OCI-LY7 (cell line): ENCODE measurements around the gene DOLK. TPM values are rescaled to one million over a fixed set of nuclear protein-coding genes. Genes with fewer than 3 reads are reported as not detected.

Experiments
- BruUV-seq: library from RNA; stranded (reverse); fragments of 400-500 nt; replicated peaks from 2 replicates; lab custom pipeline; 2021; lab: Mats Ljungman, UMichigan
- CTCF ChIA-PET: fragments of 300-600 bp; sonication (Branson Sonifier 250); formaldehyde crosslinking; loops from one replicate; lab custom pipeline; 2022; ENCODE audit warnings: antibody characterized with exemption; ENCODE audit not compliant: unreplicated experiment; lab: Charles Lee
- POLR2A ChIA-PET: fragments of 300-600 bp; sonication (Branson Sonifier 250); formaldehyde crosslinking; loops from one replicate; lab custom pipeline; 2022; ENCODE audit warnings: antibody characterized with exemption; lab: Charles Lee
- DNase-seq: peaks from one replicate; pipeline ENCODE4 v3.0.0-alpha.2; 2015; ENCODE audit warnings: low spot score
- H2AFZ ChIP-seq: fragments of 200-600 bp; sonication (generic), shearing (Covaris generic); 2 replicates; pipeline ENCODE4 v1.6.1; 2014; ENCODE audit warnings: mild to moderate bottlenecking, antibody characterized with exemption, low read length, moderate library complexity
- H3K27ac ChIP-seq: fragments of 200-600 bp; sonication (generic); 2 replicates; pipeline ENCODE4 v1.5.1; 2014; ENCODE audit warnings: mixed run types, low read depth, mild to moderate bottlenecking, moderate library complexity, low read length, inconsistent platforms; ENCODE audit not compliant: poor library complexity, severe bottlenecking
- H3K36me3 ChIP-seq: fragments of 200-600 bp; sonication (generic); 2 replicates; pipeline ENCODE4 v1.6.1; 2014; ENCODE audit warnings: mild to moderate bottlenecking, antibody characterized with exemption, low read length, moderate library complexity, mixed read lengths; ENCODE audit not compliant: insufficient read depth
- H3K4me1 ChIP-seq: fragments of 200-600 bp; sonication (generic); 2 replicates; pipeline ENCODE4 v1.5.1; 2014; ENCODE audit warnings: mild to moderate bottlenecking, low read length; ENCODE audit not compliant: insufficient read depth, poor library complexity, severe bottlenecking
- H3K4me2 ChIP-seq: fragments of 200-600 bp; sonication (generic); 2 replicates; pipeline ENCODE4 v1.6.1; 2014; ENCODE audit warnings: mild to moderate bottlenecking, low read length
- H3K4me3 ChIP-seq: fragments of 200-600 bp; sonication (generic); 2 replicates; pipeline ENCODE4 v1.5.1; 2014; ENCODE audit warnings: mild to moderate bottlenecking, low read depth, low read length; ENCODE audit not compliant: poor library complexity, severe bottlenecking
- H3K79me2 ChIP-seq: fragments of 200-600 bp; sonication (generic); 2 replicates; pipeline ENCODE4 v1.6.1; 2016; ENCODE audit warnings: low read depth, mild to moderate bottlenecking, low read length, moderate library complexity, mixed read lengths; ENCODE audit not compliant: insufficient read depth
- H3K9me2 ChIP-seq: fragments of 200-600 bp; sonication (generic); 2 replicates; pipeline ENCODE4 v1.6.1; 2016; ENCODE audit warnings: mild to moderate bottlenecking, low read length, mixed read lengths; ENCODE audit not compliant: insufficient read depth
- H3K9me3 ChIP-seq: fragments of 200-600 bp; sonication (generic); 2 replicates; pipeline ENCODE4 v1.6.1; 2014; ENCODE audit warnings: mild to moderate bottlenecking, mixed run types, low read length, mixed read lengths
- H4K20me1 ChIP-seq: fragments of 200-600 bp; sonication (generic); 2 replicates; pipeline ENCODE4 v1.6.1; 2014; ENCODE audit warnings: mild to moderate bottlenecking, antibody characterized with exemption, low read length, moderate library complexity, mixed read lengths; ENCODE audit not compliant: insufficient read depth
- EZH2phosphoT487 ChIP-seq: fragments of 200-600 bp; sonication (generic); IDR thresholded peaks from 2 replicates; pipeline ENCODE4 v1.6.1; 2018; ENCODE audit warnings: low read depth, borderline replicate concordance, mild to moderate bottlenecking, mixed run types, antibody characterized with exemption, low read length, moderate library complexity, mixed read lengths
- intact Hi-C: fragments of 100-400 bp; cut with micrococcal nuclease; formaldehyde crosslinking; loops from one replicate; pipeline ENCODE4 v1.10.0; 2022; ENCODE audit not compliant: unreplicated experiment
- total RNA-seq, 2 experiments: library from RNA; depleted of rRNA in 1 of 2; stranded (reverse); fragments of >200 nt in 1 of 2; shearing (Covaris generic) in 1 of 2; gene quantifications; 2 replicates each; pipeline ENCODE4 v1.2.3, GENCODE V29; 2014 to 2022
- TF ChIP-seq, protein P1 (sequence below): fragments of 200-600 bp; sonication (generic); conservative IDR thresholded peaks from 2 replicates; pipeline ENCODE4 v1.5.1; 2014; ENCODE audit warnings: mild to moderate bottlenecking, antibody characterized with exemption, low read length, moderate library complexity, mixed read lengths

The DOLK gene
- total RNA-seq, 2 experiments from 2014 or later: 5.1 to 9.6 TPM

DNA sequence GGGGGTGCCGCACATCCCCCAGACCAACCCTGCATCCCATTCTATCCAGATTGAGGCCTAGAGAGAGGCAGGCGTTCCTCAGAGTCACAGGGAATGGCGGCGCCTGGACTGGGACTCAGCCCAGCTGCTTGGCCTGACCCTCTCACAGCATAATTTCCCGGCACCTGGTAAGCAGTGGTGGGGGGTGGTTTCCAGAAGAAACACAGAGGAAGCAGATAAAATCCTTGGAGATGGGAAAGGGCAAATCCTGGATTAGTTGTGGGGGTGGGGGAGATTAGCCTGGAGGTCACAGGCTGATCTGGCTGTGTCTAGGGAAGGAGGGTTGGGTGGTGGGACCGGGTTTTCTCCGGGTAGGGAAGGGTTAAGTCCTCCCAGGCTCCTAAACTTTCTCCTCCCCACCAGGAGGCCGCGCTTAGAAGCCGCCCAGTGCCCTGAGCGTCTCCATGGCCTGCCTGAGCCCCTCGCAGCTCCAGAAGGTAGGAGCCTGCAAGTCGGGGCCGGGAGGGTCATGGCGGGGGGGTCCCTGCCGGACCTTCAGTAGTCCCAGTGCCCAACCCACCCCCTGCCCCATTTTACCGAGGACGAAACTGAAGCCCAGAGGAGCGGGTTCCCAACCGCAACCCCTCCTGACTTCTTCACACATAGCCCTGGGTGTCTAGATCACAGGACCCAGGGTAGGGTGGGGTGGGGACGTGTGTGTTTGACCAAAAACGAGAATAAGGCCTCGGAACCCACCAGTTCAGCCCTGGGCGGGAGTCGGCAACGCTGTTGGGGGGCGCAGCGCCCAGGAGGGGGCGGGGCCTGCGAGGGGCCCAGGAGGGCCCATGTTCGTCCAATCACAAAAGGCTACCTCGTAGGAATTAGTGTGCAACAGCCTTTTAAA is 25.3 kb downstream of the DOLK start:
- Histone ChIP-seq H3K4me1 (peaks cover 37% of the 10 kb centered on the region), H2AFZ (peak overlapping the region; percentile 37), H3K4me3 (peak overlapping the region; percentile 79), H3K36me3 (peaks cover 30% of the 10 kb centered on the region; the same call in 1 of the 2 replicates), H4K20me1 (no peaks in the 10 kb centered on the region), H3K27ac (peak overlapping the region; percentile 98), H3K9me3 (no peaks in the 10 kb centered on the region), H3K4me2 (peak overlapping the region; percentile 97), H3K79me2 (peaks cover 5% of the 10 kb centered on the region; the same call in 1 of the 2 replicates), H3K9me2 (no peaks in the 10 kb centered on the region)
- POLR2A ChIA-PET: interaction anchor here (0.6 to 2.2 kb wide), 10 partner anchors 41 to 772 kb away, joined by 3 to 10 read pairs (median 4); partner anchors contain the start of genes KYAT1 and LRRC8A
- intact Hi-C loops: loop anchor here (1.0 to 10.0 kb wide), 4 partner anchors 20 to 370 kb away; partner anchors contain the start of genes SPTAN1 and ZDHHC12
- TF ChIP-seq, protein P1, sequence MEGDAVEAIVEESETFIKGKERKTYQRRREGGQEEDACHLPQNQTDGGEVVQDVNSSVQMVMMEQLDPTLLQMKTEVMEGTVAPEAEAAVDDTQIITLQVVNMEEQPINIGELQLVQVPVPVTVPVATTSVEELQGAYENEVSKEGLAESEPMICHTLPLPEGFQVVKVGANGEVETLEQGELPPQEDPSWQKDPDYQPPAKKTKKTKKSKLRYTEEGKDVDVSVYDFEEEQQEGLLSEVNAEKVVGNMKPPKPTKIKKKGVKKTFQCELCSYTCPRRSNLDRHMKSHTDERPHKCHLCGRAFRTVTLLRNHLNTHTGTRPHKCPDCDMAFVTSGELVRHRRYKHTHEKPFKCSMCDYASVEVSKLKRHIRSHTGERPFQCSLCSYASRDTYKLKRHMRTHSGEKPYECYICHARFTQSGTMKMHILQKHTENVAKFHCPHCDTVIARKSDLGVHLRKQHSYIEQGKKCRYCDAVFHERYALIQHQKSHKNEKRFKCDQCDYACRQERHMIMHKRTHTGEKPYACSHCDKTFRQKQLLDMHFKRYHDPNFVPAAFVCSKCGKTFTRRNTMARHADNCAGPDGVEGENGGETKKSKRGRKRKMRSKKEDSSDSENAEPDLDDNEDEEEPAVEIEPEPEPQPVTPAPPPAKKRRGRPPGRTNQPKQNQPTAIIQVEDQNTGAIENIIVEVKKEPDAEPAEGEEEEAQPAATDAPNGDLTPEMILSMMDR: no peak
- TF ChIP-seq EZH2phosphoT487: no peak
- TSS peak; percentile 85 for BruUV-seq
- CTCF ChIA-PET: interaction anchor here (0.7 to 0.9 kb wide), 2 partner anchors 106 to 786 kb away, joined by 3 read pairs; partner anchors contain the start of gene SH3GLB2
- DNase-seq: peak; percentile 86

DNA sequence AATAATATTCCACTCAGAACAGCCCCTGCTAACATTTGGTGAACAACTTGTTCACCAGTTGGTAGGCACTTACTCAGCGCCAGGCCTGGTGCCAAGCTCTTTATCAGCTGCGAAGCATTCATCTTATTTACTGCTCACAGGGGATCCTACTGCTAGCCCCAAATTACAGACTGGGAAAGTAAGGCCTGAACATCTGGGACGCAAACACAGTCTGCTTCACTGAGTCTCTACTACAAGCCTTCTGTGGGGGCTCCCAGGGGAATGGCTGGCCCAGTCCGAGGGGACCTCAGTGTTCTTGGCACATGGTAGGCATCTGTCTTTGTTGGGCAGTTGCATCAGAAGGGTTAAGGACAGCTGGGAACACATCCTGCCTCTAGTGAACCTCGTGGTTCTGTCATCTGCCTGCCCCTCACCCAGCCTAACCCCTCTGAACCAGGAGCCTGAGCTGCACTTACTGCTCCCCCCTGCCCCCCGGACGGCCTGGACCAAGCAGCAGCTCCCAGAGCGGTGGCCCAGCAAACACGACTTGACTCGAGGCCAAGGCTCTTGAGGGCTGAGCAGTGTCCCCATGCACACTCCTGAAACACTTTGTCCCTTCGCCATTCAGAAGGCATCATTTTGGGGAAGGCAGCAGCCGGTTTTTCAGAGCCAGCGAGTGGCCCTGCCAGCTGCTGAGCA is 26.9 kb downstream of the DOLK start, which contains the start of gene PHYHD1:
PHYHD1 (plus strand) TSS at position 602 of the 678 bp plus-strand sequence. CDS start 1,342 bp downstream, outside the sequence.
- intact Hi-C loops: loop anchor here (1.0 to 10.0 kb wide), 5 partner anchors 18 to 368 kb away; partner anchors contain the start of genes KYAT1, SPTAN1 and ZDHHC12
- H3K27ac ChIP-seq: peak within 1 kb of the TSS; percentile 98
- TF ChIP-seq, protein P1: no peak
- TF ChIP-seq EZH2phosphoT487: no peak
- POLR2A ChIA-PET: interaction anchor here (0.7 to 1.4 kb wide), 6 partner anchors 8 to 45 kb away, joined by 3 to 4 read pairs (median 3); no protein-coding TSS in a partner anchor
- H3K9me3 ChIP-seq: no peaks in the 10 kb centered on the region
- H3K4me2 ChIP-seq: peak within 1 kb of the TSS; percentile 97
- H3K9me2 ChIP-seq: no peaks in the 10 kb centered on the region
- H2AFZ ChIP-seq: peak within 1 kb of the TSS; percentile 37
- DNase-seq: peak; percentile 87
- CTCF ChIA-PET: interaction anchor here (1.2 kb wide), 1 partner anchor 38 kb away, joined by 4 read pairs; the partner anchor contains the start of genes KYAT1 and LRRC8A
- H3K36me3 ChIP-seq: peaks cover 38% of the 10 kb centered on the region; the same call in 1 of the 2 replicates
- BruUV-seq: no TSS peak
- H3K4me3 ChIP-seq: peak within 1 kb of the TSS; percentile 79
- H4K20me1 ChIP-seq: no peaks in the 10 kb centered on the region
- H3K4me1 ChIP-seq: peaks cover 33% of the 10 kb centered on the region
- peaks cover 5% of the 10 kb centered on the region; the same call in 1 of the 2 replicates for H3K79me2 ChIP-seq
